Mucosa of descending colon (tissue), 3 donors: ENCODE data around the gene MEG3. TPM values are rescaled to one million over a fixed set of nuclear protein-coding genes. Genes with fewer than 3 reads are reported as not detected.
A peak's percentile ranks its signal among the peaks of the same experiment; 100 is the strongest.

ENCODE experiments used
- ATAC-seq: fragments of 200-7000 bp; cut with Tn5 transposase; one replicate; pipeline ENCODE4 v1.9.1; 2020; ENCODE audit warnings: mild to moderate bottlenecking, moderate library complexity
- DNase-seq, 3 donors: peaks; one replicate each; pipeline ENCODE4 v3.0.0-alpha.2; 2020
- H3K36me3 ChIP-seq: fragments of 200-600 bp; one replicate; pipeline ENCODE4 v1.8.0; 2021; ENCODE audit warnings: low read depth, mild to moderate bottlenecking
- H3K4me1 ChIP-seq: fragments of 200-600 bp; one replicate; pipeline ENCODE4 v1.8.0; 2021; ENCODE audit warnings: low read depth, mild to moderate bottlenecking
- H3K4me3 ChIP-seq: fragments of 200-600 bp; one replicate; pipeline ENCODE4 v1.8.0; 2021; ENCODE audit warnings: mild to moderate bottlenecking
- H3K9me3 ChIP-seq: fragments of 200-600 bp; one replicate; pipeline ENCODE4 v1.8.0; 2021; ENCODE audit warnings: mild to moderate bottlenecking
- intact Hi-C, 2 donors: fragments of 100-400 bp; cut with DNase I in 1 of 2; cut with micrococcal nuclease in 1 of 2; formaldehyde crosslinking; loops; one replicate each; pipeline versions ENCODE4 v1.11.0 to v1.11.1; 2022; cut with DNase I, micrococcal nuclease
- microRNA-seq: library from miRNA; unstranded; fragments of <30 nt; microRNA quantifications from one replicate; pipeline ENCODE4, GENCODE V29; 2019
- total RNA-seq, 3 donors: library from RNA; stranded (reverse); fragmentation: NEBNext Ultra II Directional in 2 of 3; extraction: Animal tissue kit (Norgen Biotek cat#: 25700) in 2 of 3; gene quantifications; one replicate each; pipeline versions ENCODE4 v1.2.1 to v1.2.4, GENCODE V29; 2021 to 2023
- TF ChIP-seq, protein P1 (sequence below): fragments of 200-600 bp; IDR thresholded peaks from one replicate; pipeline ENCODE4 v1.8.0; 2022; ENCODE audit warnings: antibody characterized with exemption, mild to moderate bottlenecking
- donor health status: DM: no; HTN: no; CAD: no; lungs with moderate emphysema.
- donor health status: DM: no; HTN: no; CAD: no.
- donor health status: DM: no; HTN: yes; CAD: no.

MEG3 gene
- total RNA-seq, 3 donors from 2014 or later, result 13.8 to 32.2 (median 16.4) TPM

DNA sequence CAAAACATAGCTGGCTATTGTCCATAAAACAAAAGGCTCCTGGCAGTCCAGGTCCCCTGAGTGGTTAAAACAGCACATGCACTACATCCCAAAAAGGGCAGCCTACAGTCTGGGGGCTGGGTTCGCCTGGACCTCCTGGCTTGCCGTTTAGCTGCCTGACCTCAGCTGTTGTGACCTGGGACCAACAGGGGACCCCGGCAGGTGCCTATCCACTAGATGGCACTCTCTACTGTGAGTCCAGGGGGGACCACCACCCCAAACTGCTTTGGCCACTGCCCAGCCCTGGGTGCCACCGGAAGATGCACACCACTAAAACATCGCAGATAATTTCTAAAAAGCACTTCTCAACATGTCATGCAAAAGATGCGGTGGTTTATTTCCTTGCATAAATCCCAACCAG, 80.5 kb downstream of the MEG3 start:
- H3K36me3 ChIP-seq, result no peaks in the 10 kb centered on the region
- no peak for ATAC-seq
- no peak overlapping the region for H3K4me3 ChIP-seq
- H3K9me3 ChIP-seq, result no peaks in the 10 kb centered on the region
- intact Hi-C loops, result no loop called here
- no peaks in the 10 kb centered on the region for H3K4me1 ChIP-seq
- no peak for DNase-seq
- TF ChIP-seq, protein P1, sequence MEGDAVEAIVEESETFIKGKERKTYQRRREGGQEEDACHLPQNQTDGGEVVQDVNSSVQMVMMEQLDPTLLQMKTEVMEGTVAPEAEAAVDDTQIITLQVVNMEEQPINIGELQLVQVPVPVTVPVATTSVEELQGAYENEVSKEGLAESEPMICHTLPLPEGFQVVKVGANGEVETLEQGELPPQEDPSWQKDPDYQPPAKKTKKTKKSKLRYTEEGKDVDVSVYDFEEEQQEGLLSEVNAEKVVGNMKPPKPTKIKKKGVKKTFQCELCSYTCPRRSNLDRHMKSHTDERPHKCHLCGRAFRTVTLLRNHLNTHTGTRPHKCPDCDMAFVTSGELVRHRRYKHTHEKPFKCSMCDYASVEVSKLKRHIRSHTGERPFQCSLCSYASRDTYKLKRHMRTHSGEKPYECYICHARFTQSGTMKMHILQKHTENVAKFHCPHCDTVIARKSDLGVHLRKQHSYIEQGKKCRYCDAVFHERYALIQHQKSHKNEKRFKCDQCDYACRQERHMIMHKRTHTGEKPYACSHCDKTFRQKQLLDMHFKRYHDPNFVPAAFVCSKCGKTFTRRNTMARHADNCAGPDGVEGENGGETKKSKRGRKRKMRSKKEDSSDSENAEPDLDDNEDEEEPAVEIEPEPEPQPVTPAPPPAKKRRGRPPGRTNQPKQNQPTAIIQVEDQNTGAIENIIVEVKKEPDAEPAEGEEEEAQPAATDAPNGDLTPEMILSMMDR, result no peak

DNA sequence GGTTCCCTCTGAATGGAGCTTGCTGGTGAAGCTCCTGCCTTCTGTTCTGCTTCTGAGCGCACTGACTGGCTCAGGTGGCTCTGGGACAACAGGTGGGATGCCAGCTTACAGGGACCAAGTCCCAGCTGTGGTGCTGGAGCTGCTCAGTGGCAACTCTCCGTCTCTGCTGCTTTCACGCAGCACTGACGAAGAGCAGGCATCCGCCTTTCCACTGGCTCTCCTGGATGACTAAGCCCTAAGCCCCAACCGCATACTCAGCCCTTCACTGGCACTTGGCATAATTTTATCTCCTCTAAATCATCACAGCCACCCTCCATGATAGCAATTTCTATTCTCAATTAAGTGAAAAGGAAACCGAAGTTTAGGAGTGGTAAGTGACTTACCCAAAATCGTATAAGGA, 81.3 kb downstream of the MEG3 start:
- H3K36me3 ChIP-seq, result no peaks in the 10 kb centered on the region
- H3K9me3 ChIP-seq, result no peaks in the 10 kb centered on the region
- intact Hi-C loops, result no loop called here
- DNase-seq, result no peak
- ATAC-seq, result no peak
- H3K4me3 ChIP-seq, result no peak overlapping the region
- no peaks in the 10 kb centered on the region for H3K4me1 ChIP-seq
- TF ChIP-seq, protein P1, result no peak

- H3K36me3 ChIP-seq, result no peaks in the 10 kb centered on the region
- H3K4me3 ChIP-seq, result no peak overlapping the region
- ATAC-seq (no peak), DNase-seq (no peak)
- TF ChIP-seq, protein P1, result no peak
- H3K9me3 ChIP-seq, result no peaks in the 10 kb centered on the region
- intact Hi-C loops, result no loop called here
- H3K4me1 ChIP-seq, result no peaks in the 10 kb centered on the region
Observed at GRCh38 chr14:100909439-100909838, 83.5 kb downstream of the MEG3 start.

Small RNAs within 50 kb of the gene (microRNA-seq; reads per million reads assigned to microRNA genes)
- gene MIR127 (384 reads per million, percentile 76 among the genes with 10 or more reads in this experiment), gene MIR136 (39.3 reads per million, percentile 51 among the genes with 10 or more reads in this experiment), gene MIR2392 (not detected), gene MIR337 (186 reads per million, percentile 68 among the genes with 10 or more reads in this experiment), gene MIR431 (27.5 reads per million, percentile 46 among the genes with 10 or more reads in this experiment), gene MIR432 (33.3 reads per million, percentile 49 among the genes with 10 or more reads in this experiment), gene MIR433 (22.6 reads per million, percentile 45 among the genes with 10 or more reads in this experiment), gene MIR493 (53.8 reads per million, percentile 54 among the genes with 10 or more reads in this experiment), gene MIR665 (0.70 reads per million)

Other genes with a start within 250 kb of the MEG3 start
- gene BEGAIN, start 238.7 kb upstream of the MEG3 start, total RNA-seq, result 1 to 10 TPM in 2 of 3 donors, under 1 TPM in 1; 0.75 to 2.5 (median 1.1) TPM
- gene DLK1, start 99.2 kb upstream of the MEG3 start, total RNA-seq, result 1 to 10 TPM in 1 of 3 donors, not detected in 2; 1.9 TPM
- not detected for gene RTL1, start 77.6 kb downstream of the MEG3 start, total RNA-seq